Stimulated activated CD4-positive, alpha-beta T cell treated with anti-CD3 and anti-CD28 coated beads, Interleukin-4, amount 100 ng/mL, for 48 hours (primary cell): Measurements from ENCODE around the gene STAG2.

Source experiments
- DNase-seq, 2 donors: peaks; one replicate each; pipeline ENCODE4 v3.0.0-alpha.2; 2020; ENCODE audit warnings: low read depth in 2 of 2

The STAG2 gene

DNA sequence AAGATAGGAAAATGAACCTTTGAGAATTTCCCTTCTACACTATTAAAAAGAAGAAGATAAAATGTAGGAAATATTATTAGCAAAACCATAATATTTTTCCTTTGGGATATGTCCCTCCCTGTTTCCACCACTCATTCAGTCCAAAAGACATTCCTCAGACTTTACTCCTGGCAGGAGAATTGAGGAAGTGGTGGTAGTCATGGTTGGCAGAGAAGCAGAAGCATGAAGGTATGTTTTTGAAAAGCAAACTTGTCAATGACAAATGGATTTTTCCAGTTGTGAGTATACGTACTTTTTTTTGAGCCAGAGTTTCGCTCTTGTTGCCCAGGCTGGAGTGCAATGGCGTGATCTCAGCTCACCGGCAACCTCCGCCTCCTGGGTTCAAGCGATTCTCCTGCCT, 13.7 kb downstream of the STAG2 start:
- no peak for DNase-seq

DNA sequence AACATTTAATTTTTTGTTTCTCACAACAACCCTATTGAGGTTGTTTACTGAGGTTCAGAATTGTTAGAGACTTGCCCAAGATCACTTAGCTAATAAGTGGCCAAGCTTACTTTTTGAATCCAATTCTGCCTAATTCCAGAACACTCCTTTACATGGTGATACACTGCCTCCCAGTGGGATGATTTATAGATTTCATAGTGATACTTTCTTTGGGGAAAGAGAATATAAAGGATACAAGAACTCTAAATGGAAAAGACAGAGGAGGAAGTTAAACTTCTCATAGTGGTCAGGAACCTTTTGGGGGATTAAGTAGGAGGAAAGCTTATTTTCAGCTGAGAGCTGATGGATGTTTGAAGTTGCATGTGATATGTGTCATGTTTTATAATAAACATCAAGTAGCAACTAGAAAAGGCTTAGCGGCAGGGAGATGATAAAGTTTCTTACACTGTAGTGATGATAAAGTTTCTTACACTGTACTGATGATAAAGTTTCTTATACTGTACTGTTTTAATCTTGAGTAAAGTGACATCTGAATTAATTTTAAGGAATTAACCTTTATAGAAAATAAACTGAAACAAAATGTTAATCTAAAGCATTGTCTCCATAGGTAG, 15.3 kb downstream of the STAG2 start:
- DNase-seq: no peak

DNA sequence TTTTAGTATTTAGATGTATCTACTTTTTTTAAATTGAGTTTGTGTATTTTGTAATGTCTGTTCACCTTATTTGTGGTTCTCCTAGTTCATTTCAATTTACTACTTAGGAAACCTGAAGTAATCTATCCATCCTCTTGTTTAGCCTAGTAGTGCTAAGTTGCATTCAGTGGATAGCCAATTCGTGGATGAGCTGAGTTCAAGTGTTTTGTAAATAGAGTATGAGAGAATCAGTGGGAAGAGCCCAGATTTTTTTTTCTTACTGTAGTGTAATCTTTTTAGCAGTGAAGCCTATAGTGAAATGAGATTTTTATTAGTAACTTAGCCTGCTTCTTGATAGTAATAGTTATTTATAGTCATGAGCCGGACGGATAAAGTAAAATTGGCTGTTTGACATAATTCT, 21.7 kb downstream of the STAG2 start:
- no peak for DNase-seq

DNA sequence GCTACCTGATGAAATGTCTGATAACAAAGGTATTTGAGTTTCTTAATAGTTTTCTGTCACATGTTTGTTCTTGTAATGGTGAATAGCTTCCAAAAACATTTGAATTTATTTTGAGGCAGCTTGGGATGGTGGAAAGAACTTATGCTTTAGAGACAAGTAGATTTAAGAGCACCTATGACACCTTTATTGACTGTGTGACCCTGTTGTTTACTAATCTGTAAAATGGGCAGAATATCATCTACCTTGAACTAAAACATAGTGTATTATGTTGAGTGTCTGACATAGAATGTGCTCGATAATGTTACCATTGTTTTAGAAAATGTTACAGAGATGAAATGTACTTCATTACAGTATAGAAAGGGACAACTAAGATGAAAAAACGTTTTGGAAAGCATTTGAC, 24.9 kb downstream of the STAG2 start:
- DNase-seq: no peak

GRCh38 chrX:123988423-123989111, 27.1 kb downstream of the STAG2 start:
- no peak for DNase-seq

DNA sequence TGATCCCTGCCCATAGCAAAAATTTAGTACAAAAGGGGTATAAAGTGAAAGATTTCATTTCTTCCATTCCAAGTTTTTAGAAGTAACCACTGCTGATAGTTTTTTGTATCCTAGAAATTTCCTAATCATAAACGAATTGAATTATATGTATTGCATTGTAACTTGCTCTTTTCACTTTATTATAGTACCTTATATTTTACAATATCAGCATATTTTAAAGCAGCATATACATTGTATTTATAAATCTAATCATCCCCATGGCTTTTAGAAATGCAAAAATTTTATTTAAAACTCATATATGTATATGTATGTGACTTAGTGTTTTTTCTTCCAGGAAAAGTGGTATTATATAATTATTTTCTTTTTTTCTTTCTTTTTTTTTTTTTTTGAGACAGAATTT, 27.7 kb downstream of the STAG2 start:
- DNase-seq: no peak

- DNase-seq: no peak
Measured at GRCh38 chrX:123990169-123990568, 28.7 kb downstream of the STAG2 start.

GRCh38 chrX:123990602-123991001, 29.1 kb downstream of the STAG2 start:
- DNase-seq: no peak

DNA sequence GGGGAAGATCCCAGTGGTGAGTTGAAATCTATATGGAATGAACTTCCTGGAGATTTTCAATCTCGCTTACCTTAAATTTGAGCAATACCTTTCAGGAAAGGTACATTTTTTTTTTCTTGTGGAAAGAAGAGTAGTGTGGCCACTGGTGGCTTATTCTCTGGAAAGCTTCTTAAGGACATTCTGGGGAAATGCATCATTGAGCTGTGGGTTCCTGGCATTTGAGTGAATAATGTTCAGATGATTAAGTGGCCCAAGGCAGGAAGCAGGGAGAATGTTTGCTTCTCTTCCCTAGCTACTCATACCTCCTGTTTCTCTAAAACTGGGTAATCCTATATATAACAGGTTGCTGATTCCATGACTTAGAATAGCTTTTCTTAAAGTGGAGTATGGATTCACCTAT, 31.8 kb downstream of the STAG2 start:
- DNase-seq: no peak

GRCh38 chrX:123993904-123994635, 32.6 kb downstream of the STAG2 start:
- DNase-seq: no peak

DNA sequence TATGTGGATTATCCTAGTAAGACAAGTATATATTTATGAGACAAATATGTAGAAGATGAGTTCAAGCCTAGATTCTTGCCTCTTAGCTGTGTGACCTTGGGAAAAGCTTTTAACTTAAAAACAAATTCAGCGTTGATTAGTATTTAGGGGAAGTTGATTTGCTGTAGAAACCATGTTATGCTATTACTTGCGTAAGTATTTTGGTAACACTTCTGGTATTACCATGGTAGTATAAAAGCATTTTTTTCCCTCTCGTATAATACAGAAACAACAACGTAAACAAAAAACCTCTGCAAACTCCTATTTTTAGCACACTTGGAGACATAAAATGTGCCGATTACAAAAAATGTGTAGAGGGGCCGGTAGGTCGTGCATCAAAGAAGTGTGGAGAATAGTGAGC, 33.2 kb downstream of the STAG2 start:
- no peak for DNase-seq

GRCh38 chrX:124001581-124001980, 40.1 kb downstream of the STAG2 start:
- no peak for DNase-seq

- no peak for DNase-seq
Measured at GRCh38 chrX:124005228-124005627, 43.7 kb downstream of the STAG2 start.

- no peak for DNase-seq
Measured at GRCh38 chrX:124010157-124010556, 48.7 kb downstream of the STAG2 start.

GRCh38 chrX:124010566-124010965, 49.1 kb downstream of the STAG2 start:
- no peak for DNase-seq

DNA sequence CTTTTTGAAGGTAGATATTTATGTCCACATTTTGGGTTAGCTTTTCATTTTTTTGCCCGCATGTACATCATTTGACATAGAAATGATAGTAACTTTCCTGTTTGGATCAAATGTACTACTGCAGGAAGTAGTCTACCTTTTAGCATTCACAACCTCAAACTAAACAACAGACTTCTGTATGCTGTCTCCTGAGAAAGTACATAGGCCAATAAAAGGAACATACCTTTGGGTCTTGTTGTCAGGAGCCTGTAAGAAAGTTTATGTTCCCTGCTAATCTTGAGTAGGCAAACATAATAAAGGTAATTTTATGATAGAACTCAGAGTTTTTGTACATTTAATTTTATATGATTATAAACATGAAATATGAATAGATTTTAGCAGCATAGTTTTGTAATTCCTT, 54.2 kb downstream of the STAG2 start:
- no peak for DNase-seq

GRCh38 chrX:124016825-124017224, 55.3 kb downstream of the STAG2 start:
- DNase-seq: no peak

DNA sequence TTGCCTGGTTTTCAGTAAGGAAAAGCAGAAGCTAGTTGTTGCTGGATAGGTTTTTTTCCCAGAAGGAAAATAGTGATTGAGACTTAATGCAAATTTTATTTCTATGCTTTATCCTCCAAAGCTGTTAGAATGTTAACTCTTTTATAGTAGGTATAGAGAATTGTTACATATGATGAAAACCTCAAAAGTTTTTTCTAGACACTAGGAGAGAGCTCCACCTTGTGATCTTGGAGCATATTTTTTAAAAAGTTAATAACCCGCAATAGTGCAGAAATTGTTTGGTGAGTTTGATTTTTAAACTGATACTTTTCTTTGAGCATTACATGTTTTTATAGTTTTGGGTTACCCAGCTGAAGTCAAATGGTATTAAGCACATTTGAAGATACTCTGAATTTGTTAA, 56.5 kb downstream of the STAG2 start:
- no peak for DNase-seq

GRCh38 chrX:124023838-124024238, 62.3 kb downstream of the STAG2 start:
- DNase-seq: no peak

- DNase-seq: no peak
Measured at GRCh38 chrX:124026529-124026928, 65.0 kb downstream of the STAG2 start.

DNA sequence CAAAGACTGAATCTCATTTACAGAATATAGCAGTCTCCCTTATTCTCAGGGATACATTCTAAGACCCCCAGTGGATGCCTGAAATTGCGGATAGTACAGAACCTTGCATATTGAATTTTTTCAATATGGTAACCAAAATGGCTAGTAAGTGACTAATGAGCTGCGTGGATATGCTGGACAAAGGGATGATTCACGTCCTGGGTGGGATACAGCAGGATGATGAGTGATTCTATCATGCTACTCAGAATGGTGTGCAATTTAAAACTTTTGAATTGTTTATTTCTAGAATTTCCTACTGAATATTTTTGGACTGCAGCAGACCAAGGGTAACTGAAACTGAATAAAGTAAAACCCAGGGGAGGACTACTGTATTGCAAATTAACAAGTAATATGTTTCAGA, 66.7 kb downstream of the STAG2 start:
- DNase-seq: no peak

- no peak for DNase-seq
Measured at GRCh38 chrX:124030520-124030919, 69.0 kb downstream of the STAG2 start.

- no peak for DNase-seq
Measured at GRCh38 chrX:124033821-124034220, 72.3 kb downstream of the STAG2 start.
